Nephron (organoid): ENCODE measurements around the gene BRD7.
"Not testable (repeated sequence)": the region's sequence is repeated elsewhere in the genome, so short reads cannot be mapped to it uniquely, and the experiment has no call there.

Experiments
- H3K27ac Mint-ChIP-seq, 3 experiments: 2 replicates each; pipeline ENCODE4 v1.8.0; 2020; ENCODE audit warnings: mixed read lengths in 3 of 3, mild to moderate bottlenecking in 2 of 3, moderate library complexity in 1 of 3
- H3K27me3 Mint-ChIP-seq: 2 replicates; pipeline ENCODE4 v1.8.0; 2021; ENCODE audit warnings: low read depth, mild to moderate bottlenecking, moderate library complexity, mixed read lengths
- H3K36me3 Mint-ChIP-seq: 2 replicates; pipeline ENCODE4 v1.8.0; 2020; ENCODE audit warnings: low read depth, mixed read lengths
- H3K4me1 Mint-ChIP-seq: 2 replicates; pipeline ENCODE4 v1.8.0; 2020; ENCODE audit warnings: mixed read lengths
- H3K4me3 Mint-ChIP-seq, 3 experiments: 2 replicates each; pipeline ENCODE4 v1.8.0; 2020; ENCODE audit warnings: mild to moderate bottlenecking in 3 of 3, mixed read lengths in 3 of 3, moderate library complexity in 2 of 3
- H3K9me3 Mint-ChIP-seq: 2 replicates; pipeline ENCODE4 v1.8.0; 2020; ENCODE audit warnings: mixed read lengths
- TF ChIP-seq, protein P1 (sequence below), 3 experiments: fragments of 200-600 bp; sonication (generic); IDR thresholded peaks; one replicate each; pipeline ENCODE4 v1.5.0; 2021; ENCODE audit warnings: antibody characterized with exemption in 3 of 3; ENCODE audit not compliant: unreplicated experiment in 3 of 3

BRD7 gene

GRCh38 chr16:50354629-50355456 lies 13.9 kb downstream of the BRD7 start:
- H3K9me3 Mint-ChIP-seq, result no peaks in the 10 kb centered on the region
- no peak overlapping the region for H3K4me3 Mint-ChIP-seq
- no peaks in the 10 kb centered on the region for H3K4me1 Mint-ChIP-seq
- TF ChIP-seq, protein P1, sequence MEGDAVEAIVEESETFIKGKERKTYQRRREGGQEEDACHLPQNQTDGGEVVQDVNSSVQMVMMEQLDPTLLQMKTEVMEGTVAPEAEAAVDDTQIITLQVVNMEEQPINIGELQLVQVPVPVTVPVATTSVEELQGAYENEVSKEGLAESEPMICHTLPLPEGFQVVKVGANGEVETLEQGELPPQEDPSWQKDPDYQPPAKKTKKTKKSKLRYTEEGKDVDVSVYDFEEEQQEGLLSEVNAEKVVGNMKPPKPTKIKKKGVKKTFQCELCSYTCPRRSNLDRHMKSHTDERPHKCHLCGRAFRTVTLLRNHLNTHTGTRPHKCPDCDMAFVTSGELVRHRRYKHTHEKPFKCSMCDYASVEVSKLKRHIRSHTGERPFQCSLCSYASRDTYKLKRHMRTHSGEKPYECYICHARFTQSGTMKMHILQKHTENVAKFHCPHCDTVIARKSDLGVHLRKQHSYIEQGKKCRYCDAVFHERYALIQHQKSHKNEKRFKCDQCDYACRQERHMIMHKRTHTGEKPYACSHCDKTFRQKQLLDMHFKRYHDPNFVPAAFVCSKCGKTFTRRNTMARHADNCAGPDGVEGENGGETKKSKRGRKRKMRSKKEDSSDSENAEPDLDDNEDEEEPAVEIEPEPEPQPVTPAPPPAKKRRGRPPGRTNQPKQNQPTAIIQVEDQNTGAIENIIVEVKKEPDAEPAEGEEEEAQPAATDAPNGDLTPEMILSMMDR (IDR thresholded peaks at IDR 0.05; ENCODE audit: unreplicated experiment in 3 of 3), result peak; percentile 43 to 66 (median 57)
- H3K27ac Mint-ChIP-seq, result no peak overlapping the region
- H3K27me3 Mint-ChIP-seq, result no peaks in the 10 kb centered on the region
- peaks cover 63% of the 10 kb centered on the region for H3K36me3 Mint-ChIP-seq

GRCh38 chr16:50354082-50354481 lies 14.7 kb downstream of the BRD7 start:
- peaks cover 64% of the 10 kb centered on the region for H3K36me3 Mint-ChIP-seq
- H3K4me3 Mint-ChIP-seq, result no peak overlapping the region
- peaks cover 3% of the 10 kb centered on the region for H3K9me3 Mint-ChIP-seq
- no peaks in the 10 kb centered on the region for H3K4me1 Mint-ChIP-seq
- H3K27ac Mint-ChIP-seq, result no peak overlapping the region
- TF ChIP-seq, protein P1 (IDR thresholded peaks at IDR 0.05; ENCODE audit: unreplicated experiment in 3 of 3), result no peak
- H3K27me3 Mint-ChIP-seq, result no peaks in the 10 kb centered on the region

GRCh38 chr16:50351952-50352351 lies 16.8 kb downstream of the BRD7 start:
- Mint-ChIP-seq H3K27me3 (no peaks in the 10 kb centered on the region), H3K4me3 (no peak overlapping the region), H3K27ac (no peak overlapping the region), H3K36me3 (peaks cover 76% of the 10 kb centered on the region), H3K4me1 (no peaks in the 10 kb centered on the region), H3K9me3 (peaks cover 14% of the 10 kb centered on the region)
- TF ChIP-seq, protein P1 (IDR thresholded peaks at IDR 0.05; ENCODE audit: unreplicated experiment in 3 of 3), result no peak

- no peaks in the 10 kb centered on the region for H3K27me3 Mint-ChIP-seq
- H3K36me3 Mint-ChIP-seq, result peaks cover 82% of the 10 kb centered on the region
- no peak overlapping the region for H3K27ac Mint-ChIP-seq
- TF ChIP-seq, protein P1 (IDR thresholded peaks at IDR 0.05; ENCODE audit: unreplicated experiment in 3 of 3), result no peak
- H3K4me1 Mint-ChIP-seq, result no peaks in the 10 kb centered on the region
- no peak overlapping the region for H3K4me3 Mint-ChIP-seq
- H3K9me3 Mint-ChIP-seq, result peaks cover 18% of the 10 kb centered on the region
Observed at GRCh38 chr16:50351116-50351515, 17.7 kb downstream of the BRD7 start.

GRCh38 chr16:50345210-50345609 lies 23.6 kb downstream of the BRD7 start:
- H3K27me3 Mint-ChIP-seq, H3K4me1 Mint-ChIP-seq, H3K27ac Mint-ChIP-seq, H3K4me3 Mint-ChIP-seq: not testable (repeated sequence)
- H3K36me3 Mint-ChIP-seq, result peaks cover 91% of the 10 kb centered on the region
- peaks cover 26% of the 10 kb centered on the region for H3K9me3 Mint-ChIP-seq

GRCh38 chr16:50343566-50343965 lies 25.2 kb downstream of the BRD7 start:
- not testable (repeated sequence) for H3K4me1 Mint-ChIP-seq, H3K27ac Mint-ChIP-seq, H3K4me3 Mint-ChIP-seq, H3K27me3 Mint-ChIP-seq
- peaks cover 18% of the 10 kb centered on the region for H3K9me3 Mint-ChIP-seq
- peaks cover 81% of the 10 kb centered on the region for H3K36me3 Mint-ChIP-seq

DNA sequence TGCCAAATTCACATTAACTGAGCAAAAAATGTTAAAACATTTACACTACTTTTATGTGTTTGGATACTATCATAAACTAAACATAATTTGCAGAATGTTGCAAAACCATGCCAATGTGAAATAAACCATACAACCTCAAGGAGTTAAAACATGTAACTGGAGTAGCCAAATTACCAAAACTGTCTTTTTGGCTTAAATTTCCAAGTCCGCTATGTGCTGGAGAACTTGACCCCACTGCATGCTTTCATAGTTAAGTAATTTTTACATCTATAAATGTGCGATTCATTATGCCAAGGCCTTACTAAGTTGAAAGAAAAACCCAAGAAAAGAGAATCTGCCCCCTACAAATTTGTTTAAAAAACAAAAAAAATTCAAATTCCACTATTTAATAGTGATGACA lies 28.2 kb downstream of the BRD7 start:
- H3K4me3 Mint-ChIP-seq, result no peak overlapping the region
- H3K27me3 Mint-ChIP-seq, result no peaks in the 10 kb centered on the region
- TF ChIP-seq, protein P1 (IDR thresholded peaks at IDR 0.05; ENCODE audit: unreplicated experiment in 3 of 3), result no peak

More for the DNA sequence above, 28.2 kb downstream of the BRD7 start:
- H3K9me3 Mint-ChIP-seq, result peaks cover 3% of the 10 kb centered on the region
- peaks cover 5% of the 10 kb centered on the region for H3K4me1 Mint-ChIP-seq
- H3K27ac Mint-ChIP-seq, result peak overlapping the region in 1 of 3 experiments; percentile 22
- peaks cover 62% of the 10 kb centered on the region for H3K36me3 Mint-ChIP-seq
